A549 (cell line): ENCODE data around the gene SKA3. TPM values are rescaled to one million over a fixed set of nuclear protein-coding genes. Genes with fewer than 3 reads are reported as not detected.
"Not testable (repeated sequence)": the region's sequence is repeated elsewhere in the genome, so short reads cannot be mapped to it uniquely, and the experiment has no call there.

ENCODE experiments used
- ATAC-seq, 2 experiments: fragments of 200-7000 bp in 1 of 2; fragments of >200 bp in 1 of 2; cut with Nextera tagmentation in 1 of 2; cut with Tn5 transposase in 1 of 2; 3 replicates each; pipeline versions ENCODE4 v1.8.0 to v1.9.1; 2018 to 2020; ENCODE audit warnings: mild to moderate bottlenecking in 1 of 2, moderate library complexity in 1 of 2
- CTCF ChIA-PET: fragments of 300-600 bp; sonication (Branson Sonifier 250); formaldehyde crosslinking; extraction: SDS; loops from one replicate; lab custom pipeline; 2021; ENCODE audit warnings: antibody characterized with exemption, inconsistent platforms; lab: Yijun Ruan, JAX
- POLR2A ChIA-PET: fragments of 350-600 bp; formaldehyde crosslinking; extraction: SDS; loops from one replicate; lab custom pipeline; 2021; ENCODE audit warnings: antibody characterized with exemption, inconsistent platforms; lab: Yijun Ruan, JAX
- DNase-seq, 2 experiments: peaks; one replicate each; pipeline versions ENCODE4 v3.0.0 to v3.0.0-alpha.2; 2011 to 2016; ENCODE audit warnings: low read depth in 1 of 2, low spot score in 1 of 2
- FAIRE-seq: peaks from 2 replicates; lab custom pipeline; 2011; peaks lifted over from hg19 to GRCh38; lab: Jason Lieb, UNC
- H3K27ac ChIP-seq, 2 experiments: fragments of >200 bp; sonication (Bioruptor Twin); formaldehyde crosslinking; 3 replicates each; pipeline ENCODE4 v1.5.1; 2016 to 2017
- H3K4me1 ChIP-seq: fragments of >200 bp; sonication (Bioruptor Twin); formaldehyde crosslinking; 3 replicates; pipeline ENCODE4 v1.6.1; 2016
- H3K4me2 ChIP-seq: fragments of >200 bp; sonication (Bioruptor Twin); formaldehyde crosslinking; 3 replicates; pipeline ENCODE4 v1.6.1; 2016
- H3K4me3 ChIP-seq: fragments of >200 bp; sonication (Bioruptor Twin); formaldehyde crosslinking; 3 replicates; pipeline ENCODE4 v1.5.1; 2016
- H3K9me3 ChIP-seq: fragments of >200 bp; sonication (Bioruptor Twin); formaldehyde crosslinking; 3 replicates; pipeline ENCODE4 v1.6.1; 2016
- CBX2 ChIP-seq: fragments of 200-600 bp; sonication (generic); IDR thresholded peaks from 2 replicates; pipeline ENCODE4 v1.6.1; 2016; ENCODE audit warnings: low read depth, mild to moderate bottlenecking, borderline replicate concordance
- CHD2 ChIP-seq: fragments of 150-350 bp; IDR thresholded peaks from 2 replicates; pipeline ENCODE4 v1.6.1; 2014; ENCODE audit warnings: low read length; ENCODE audit not compliant: partially characterized antibody
- CHD4 ChIP-seq: fragments of 200-600 bp; sonication (generic); IDR thresholded peaks from 2 replicates; pipeline ENCODE4 v1.6.1; 2016; ENCODE audit warnings: antibody characterized with exemption, mild to moderate bottlenecking, borderline replicate concordance
- E2F6 ChIP-seq: IDR thresholded peaks from 2 replicates; pipeline ENCODE4 v1.6.1; 2012; ENCODE audit warnings: low read depth, borderline replicate concordance
- ESRRA ChIP-seq: fragments of 150-350 bp; IDR thresholded peaks from 2 replicates; pipeline ENCODE4 v1.6.1; 2014; ENCODE audit warnings: mild to moderate bottlenecking, low read length, borderline replicate concordance
- FOXS1 ChIP-seq: fragments of 250-450 bp; sonication (Bioruptor Pico); IDR thresholded peaks from 2 replicates; pipeline ENCODE4 v1.5.0; 2020; ENCODE audit warnings: mild to moderate bottlenecking, moderate library complexity
- HES2 ChIP-seq: fragments of >200 bp; sonication (Bioruptor Twin); formaldehyde crosslinking; IDR thresholded peaks from 2 replicates; pipeline ENCODE4 v1.6.1; 2016
- HEYL ChIP-seq: fragments of 250-450 bp; sonication (Bioruptor Pico); IDR thresholded peaks from 2 replicates; pipeline ENCODE4 v1.8.0; 2021; ENCODE audit warnings: mild to moderate bottlenecking, moderate library complexity
- JUN ChIP-seq, 2 experiments: fragments of >200 bp; sonication (Bioruptor Twin); formaldehyde crosslinking; IDR thresholded peaks; 2 replicates in 1 of 2; 3 replicates in 1 of 2; pipeline ENCODE4 v1.6.1; 2016 to 2017
- JUNB ChIP-seq: fragments of >200 bp; sonication (Bioruptor Twin); formaldehyde crosslinking; IDR thresholded peaks from 2 replicates; pipeline ENCODE4 v1.6.1; 2016
- KDM5A ChIP-seq: fragments of 200-600 bp; sonication (generic); IDR thresholded peaks from 2 replicates; pipeline ENCODE4 v1.6.1; 2016; ENCODE audit warnings: antibody characterized with exemption, mild to moderate bottlenecking
- MAX ChIP-seq: IDR thresholded peaks from 2 replicates; pipeline ENCODE4 v1.6.1; 2012
- MYC ChIP-seq: IDR thresholded peaks from 2 replicates; pipeline ENCODE4 v1.6.1; 2012; ENCODE audit warnings: mild to moderate bottlenecking, inconsistent platforms, low read length, improper control_type of control experiment, borderline replicate concordance
- NFE2L2 ChIP-seq: fragments of 150-350 bp; conservative IDR thresholded peaks from 2 replicates; pipeline ENCODE4 v1.6.1; 2014; ENCODE audit warnings: low read length
- NR3C1 ChIP-seq: fragments of >200 bp; sonication (Bioruptor Twin); formaldehyde crosslinking; IDR thresholded peaks from 3 replicates; pipeline ENCODE4 v1.6.1; 2017
- REST ChIP-seq: fragments of 200-600 bp; sonication (generic); IDR thresholded peaks from 2 replicates; pipeline ENCODE4 v1.6.1; 2016; ENCODE audit warnings: antibody characterized with exemption, mild to moderate bottlenecking, moderate library complexity
- WGBS: methylation state at CpG from one replicate; pipeline ENCODE4 v1.1.6; 2017; ENCODE audit errors: missing lambda C conversion rate; 5-methylcytosine and 5-hydroxymethylcytosine counted together
- polyA plus RNA-seq, 4 experiments: library from polyadenylated mRNA; depleted of rRNA in 3 of 4; stranded (reverse); fragments of >200 nt; fragmentation: RNase III in 1 of 4; extraction: RNeasy Plus Mini Kit Qiagen cat#74134 plus additional on column Dnase treatment in 1 of 4; gene quantifications; 2 replicates in 3 of 4; 3 replicates in 1 of 4; pipeline ENCODE4 v1.2.3, GENCODE V29; 2011 to 2017

The SKA3 gene
- polyA plus RNA-seq, 2 of the 4 experiments (the other 2 are of a cell fraction), result 13.5 to 19.2 TPM

- CTCF ChIA-PET, H3K4me2 ChIP-seq, H3K9me3 ChIP-seq, H3K27ac ChIP-seq, ATAC-seq, FAIRE-seq, DNase-seq, H3K4me3 ChIP-seq, H3K4me1 ChIP-seq: not testable (repeated sequence)
- 68% methylated on average over 9 of the region's 9 CpGs for WGBS
- POLR2A ChIA-PET, result interaction anchor here (1.0 kb wide), 1 partner anchor 21 kb away, joined by 3 read pairs; the partner anchor contains the start of genes MRPL57 and SKA3
These were observed 21.4 kb upstream of the SKA3 start for GRCh38 chr13:21197606-21198225.

- CTCF ChIA-PET, ATAC-seq, H3K4me1 ChIP-seq, H3K9me3 ChIP-seq, POLR2A ChIA-PET, H3K4me2 ChIP-seq, FAIRE-seq, DNase-seq, H3K27ac ChIP-seq, H3K4me3 ChIP-seq: not testable (repeated sequence)
- WGBS, result 32% methylated on average over 2 of the region's 2 CpGs
These were observed 18.4 kb upstream of the SKA3 start for GRCh38 chr13:21194756-21195155.

GRCh38 chr13:21186410-21186809 is 10.1 kb upstream of the SKA3 start:
- H3K4me3 ChIP-seq, H3K9me3 ChIP-seq, H3K27ac ChIP-seq, FAIRE-seq, H3K4me2 ChIP-seq, POLR2A ChIA-PET, ATAC-seq, DNase-seq, CTCF ChIA-PET, H3K4me1 ChIP-seq: not testable (repeated sequence)
- no CpG with 5 or more reads among the region's 35 CpGs for WGBS

GRCh38 chr13:21181671-21182070 is 5.3 kb upstream of the SKA3 start:
- 50% methylated on average over 2 of the region's 2 CpGs for WGBS
- ATAC-seq, result no peak
- CTCF ChIA-PET, result interaction anchor here (0.6 kb wide), 1 partner anchor 295 kb away, joined by 3 read pairs; no protein-coding TSS in a partner anchor

GRCh38 chr13:21176982-21177284 is 581 bp upstream of the SKA3 start:
- WGBS, result 0% methylated on average over 12 of the region's 26 CpGs
- H3K4me1 ChIP-seq, result peaks cover 13% of the 10 kb centered on the region; the same call in 2 of the 3 replicates
- FAIRE-seq (no peak), DNase-seq (no peak), ATAC-seq (peak; percentile 57 to 64)
- peak overlapping the region; percentile 76 for H3K4me2 ChIP-seq
- peak overlapping the region; percentile 92 to 100 for H3K27ac ChIP-seq
- peak overlapping the region; percentile 75 for H3K4me3 ChIP-seq
- POLR2A ChIA-PET, result interaction anchor here (1.0 to 1.7 kb wide), 6 partner anchors 9 to 403 kb away, joined by 3 to 10 read pairs (median 4); partner anchors contain the start of gene EEF1AKMT1
- H3K9me3 ChIP-seq, result no peaks in the 10 kb centered on the region
- CTCF ChIA-PET, result interaction anchor here (0.5 to 1.5 kb wide), 4 partner anchors 9 to 300 kb away, joined by 3 to 4 read pairs (median 3); no protein-coding TSS in a partner anchor
- TF ChIP-seq MYC (0 out of 2 replicates have a peak, but pooled peaks have one; percentile 29), CBX2 (no peak), JUN (IDR thresholded peaks at IDR 0.05) (no peak), KDM5A (no peak), CHD4 (no peak), E2F6 (peak; percentile 54), NFE2L2 (no peak), JUNB (no peak), MAX (peak; percentile 15; the same call in 1 of the 2 replicates), NR3C1 (no peak), HEYL (no peak)

More at GRCh38 chr13:21181671-21182070, 5.3 kb upstream of the SKA3 start:
- peaks cover 13% of the 10 kb centered on the region; the same call in 1 of the 3 replicates for H3K4me1 ChIP-seq
- DNase-seq, result no peak
- TF ChIP-seq FOXS1 (no peak), ESRRA (no peak), NFE2L2 (no peak), HES2 (no peak), CHD2 (no peak), REST (no peak)
- TF ChIP-seq, all 56 proteins: peak for 0
- no peak overlapping the region for H3K27ac ChIP-seq
- no peak overlapping the region for H3K4me2 ChIP-seq
- POLR2A ChIA-PET, result interaction anchor here (0.6 kb wide), 1 partner anchor 12 kb away, joined by 3 read pairs; no protein-coding TSS in a partner anchor
- FAIRE-seq, result no peak
- H3K9me3 ChIP-seq, result no peaks in the 10 kb centered on the region
- no peak overlapping the region for H3K4me3 ChIP-seq
